ENCODE data around the gene GALNT17. TPM values are rescaled to one million over a fixed set of nuclear protein-coding genes. Genes with fewer than 3 reads are reported as not detected.
"Not testable (repeated sequence)": the region's sequence is repeated elsewhere in the genome, so short reads cannot be mapped to it uniquely, and the experiment has no call there.

GALNT17 gene
- total RNA-seq, 1 donor from 2014 or later = not detected

- intact Hi-C loops (cut with micrococcal nuclease) = no loop called here
These were observed 421.4 kb downstream of the GALNT17 start for GRCh38 chr7:71553306-71553705.

GRCh38 chr7:71555758-71556157 lies 423.8 kb downstream of the GALNT17 start:
- intact Hi-C loops (cut with micrococcal nuclease) = no loop called here

GRCh38 chr7:71558806-71559613 lies 427.1 kb downstream of the GALNT17 start:
- intact Hi-C loops (cut with micrococcal nuclease) = no loop called here

GRCh38 chr7:71560354-71560995 lies 428.5 kb downstream of the GALNT17 start:
- intact Hi-C loops (cut with micrococcal nuclease) = no loop called here

- intact Hi-C loops (cut with micrococcal nuclease) = no loop called here
These were observed 431.3 kb downstream of the GALNT17 start for GRCh38 chr7:71563276-71563675.

- intact Hi-C loops (cut with micrococcal nuclease) = no loop called here
These were observed 434.4 kb downstream of the GALNT17 start for GRCh38 chr7:71566376-71566775.

GRCh38 chr7:71566991-71567390 lies 435.0 kb downstream of the GALNT17 start:
- intact Hi-C loops (cut with micrococcal nuclease) = no loop called here

GRCh38 chr7:71574153-71574860 lies 442.4 kb downstream of the GALNT17 start:
- intact Hi-C loops (cut with micrococcal nuclease) = no loop called here

- intact Hi-C loops (cut with micrococcal nuclease) = no loop called here
These were observed 448.1 kb downstream of the GALNT17 start for GRCh38 chr7:71580027-71580426.

- intact Hi-C loops (cut with micrococcal nuclease) = no loop called here
These were observed 452.3 kb downstream of the GALNT17 start for GRCh38 chr7:71584256-71584655.

- intact Hi-C loops (cut with micrococcal nuclease) = no loop called here
These were observed 459.9 kb downstream of the GALNT17 start for GRCh38 chr7:71591876-71592275.

GRCh38 chr7:71592388-71592787 lies 460.4 kb downstream of the GALNT17 start:
- intact Hi-C loops (cut with micrococcal nuclease) = not testable (repeated sequence)

GRCh38 chr7:71594736-71595135 lies 462.8 kb downstream of the GALNT17 start:
- intact Hi-C loops (cut with micrococcal nuclease) = no loop called here

- intact Hi-C loops (cut with micrococcal nuclease) = no loop called here
These were observed 463.2 kb downstream of the GALNT17 start for GRCh38 chr7:71595176-71595575.

GRCh38 chr7:71598553-71598952 lies 466.6 kb downstream of the GALNT17 start:
- intact Hi-C loops (cut with micrococcal nuclease) = no loop called here

- intact Hi-C loops (cut with micrococcal nuclease) = no loop called here
These were observed 469.9 kb downstream of the GALNT17 start for GRCh38 chr7:71601851-71602250.

- intact Hi-C loops (cut with micrococcal nuclease) = no loop called here
These were observed 473.0 kb downstream of the GALNT17 start for GRCh38 chr7:71604818-71605414.

GRCh38 chr7:71611986-71612385 lies 480.0 kb downstream of the GALNT17 start:
- intact Hi-C loops (cut with micrococcal nuclease) = no loop called here

GRCh38 chr7:71612911-71613310 lies 481.0 kb downstream of the GALNT17 start:
- intact Hi-C loops (cut with micrococcal nuclease) = no loop called here

- intact Hi-C loops (cut with micrococcal nuclease) = no loop called here
These were observed 481.4 kb downstream of the GALNT17 start for GRCh38 chr7:71613313-71613712.

GRCh38 chr7:71615017-71615416 lies 483.1 kb downstream of the GALNT17 start:
- intact Hi-C loops (cut with micrococcal nuclease) = no loop called here

GRCh38 chr7:71616217-71616616 lies 484.3 kb downstream of the GALNT17 start:
- intact Hi-C loops (cut with micrococcal nuclease) = no loop called here
